Neutrophil (primary cell): ENCODE data around the gene FGF12.

ENCODE experiments used
- H3K27ac ChIP-seq: fragments of 200-600 bp; sonication (generic); 2 replicates; pipeline ENCODE4 v1.5.1; 2016; ENCODE audit warnings: mild to moderate bottlenecking, moderate library complexity
- H3K27me3 ChIP-seq: fragments of 200-600 bp; sonication (generic); 2 replicates; pipeline ENCODE4 v1.6.0; 2016; ENCODE audit warnings: mild to moderate bottlenecking
- H3K36me3 ChIP-seq: fragments of 200-600 bp; sonication (generic); 2 replicates; pipeline ENCODE4 v1.5.1; 2017
- H3K4me1 ChIP-seq, 2 experiments: fragments of 200-600 bp in 1 of 2; sonication (generic) in 1 of 2; 1 replicate in 1 of 2; 2 replicates in 1 of 2; pipeline versions ENCODE4 v1.5.1 to v1.6.1; 2013 to 2016; ENCODE audit warnings: low read depth in 1 of 2, low read length in 1 of 2, mild to moderate bottlenecking in 1 of 2, moderate library complexity in 1 of 2; ENCODE audit not compliant: control insufficient read depth in 1 of 2, insufficient read depth in 1 of 2
- H3K4me3 ChIP-seq, 2 experiments: fragments of 200-600 bp in 1 of 2; sonication (generic) in 1 of 2; 1 replicate in 1 of 2; 2 replicates in 1 of 2; pipeline ENCODE4 v1.5.1; 2013 to 2016; ENCODE audit warnings: low read depth in 1 of 2, low read length in 1 of 2, mild to moderate bottlenecking in 1 of 2, moderate library complexity in 1 of 2
- H3K9me3 ChIP-seq: fragments of 200-600 bp; sonication (generic); 2 replicates; pipeline ENCODE4 v1.5.1; 2016
- CTCF ChIP-seq: fragments of 200-600 bp; sonication (generic); IDR thresholded peaks from 2 replicates; pipeline ENCODE4 v1.5.1; 2016; ENCODE audit warnings: antibody characterized with exemption

FGF12 gene

GRCh38 chr3:192652727-192653126 is 74.6 kb downstream of the FGF12 start:
- Histone ChIP-seq H3K27me3 (no peaks in the 10 kb centered on the region), H3K4me1 (no peaks in the 10 kb centered on the region), H3K4me3 (no peak overlapping the region), H3K36me3 (no peaks in the 10 kb centered on the region), H3K9me3 (no peaks in the 10 kb centered on the region), H3K27ac (no peak overlapping the region)
- TF ChIP-seq CTCF: no peak

- Histone ChIP-seq H3K4me3 (no peak overlapping the region), H3K27me3 (no peaks in the 10 kb centered on the region), H3K9me3 (no peaks in the 10 kb centered on the region)
Observed at GRCh38 chr3:192651836-192652512, 75.4 kb downstream of the FGF12 start.

GRCh38 chr3:192645437-192645836 is 81.9 kb downstream of the FGF12 start:
- Histone ChIP-seq H3K36me3 (no peaks in the 10 kb centered on the region), H3K4me3 (no peak overlapping the region), H3K9me3 (no peaks in the 10 kb centered on the region), H3K27ac (no peak overlapping the region), H3K27me3 (no peaks in the 10 kb centered on the region), H3K4me1 (no peaks in the 10 kb centered on the region)
- TF ChIP-seq CTCF: no peak

More at GRCh38 chr3:192651836-192652512, 75.4 kb downstream of the FGF12 start:
- H3K36me3 ChIP-seq: no peaks in the 10 kb centered on the region
- H3K4me1 ChIP-seq: no peaks in the 10 kb centered on the region
- no peak for TF ChIP-seq CTCF
- no peak overlapping the region for H3K27ac ChIP-seq

GRCh38 chr3:192642651-192643050 is 84.7 kb downstream of the FGF12 start:
- H3K36me3 ChIP-seq: no peaks in the 10 kb centered on the region
- no peaks in the 10 kb centered on the region for H3K27me3 ChIP-seq
- no peak overlapping the region for H3K27ac ChIP-seq
- H3K9me3 ChIP-seq: no peaks in the 10 kb centered on the region
- no peak overlapping the region for H3K4me3 ChIP-seq
- H3K4me1 ChIP-seq: no peaks in the 10 kb centered on the region
- TF ChIP-seq CTCF: no peak

GRCh38 chr3:192641919-192642318 is 85.4 kb downstream of the FGF12 start:
- no peak overlapping the region for H3K27ac ChIP-seq
- no peaks in the 10 kb centered on the region for H3K36me3 ChIP-seq
- no peak for TF ChIP-seq CTCF
- no peak overlapping the region for H3K4me3 ChIP-seq
- H3K27me3 ChIP-seq: no peaks in the 10 kb centered on the region
- no peaks in the 10 kb centered on the region for H3K9me3 ChIP-seq
- H3K4me1 ChIP-seq: no peaks in the 10 kb centered on the region
